Endodermal cell (in vitro differentiated cells): ENCODE measurements around the gene PELI1. TPM values are rescaled to one million over a fixed set of nuclear protein-coding genes. Genes with fewer than 3 reads are reported as not detected.

Source experiments
- DNase-seq: peaks from one replicate; pipeline ENCODE4 v3.0.0-alpha.2; 2017
- H3K27ac ChIP-seq: 2 replicates; pipeline ENCODE4 v1.5.1; 2013; ENCODE audit warnings: mild to moderate bottlenecking, low read depth, low read length, moderate library complexity
- H3K27me3 ChIP-seq: 2 replicates; pipeline ENCODE4 v1.6.1; 2013; ENCODE audit warnings: mild to moderate bottlenecking, low read length, moderate library complexity; ENCODE audit not compliant: insufficient read depth, control insufficient read depth, poor library complexity, severe bottlenecking
- H3K36me3 ChIP-seq: 2 replicates; pipeline ENCODE4 v1.7.0; 2013; ENCODE audit warnings: mild to moderate bottlenecking, low read length, moderate library complexity; ENCODE audit not compliant: control insufficient read depth, insufficient read depth
- H3K4me1 ChIP-seq: one replicate; pipeline ENCODE4 v1.7.0; 2013; ENCODE audit warnings: low read length; ENCODE audit not compliant: control insufficient read depth, insufficient read depth
- H3K4me3 ChIP-seq: 2 replicates; pipeline ENCODE4 v1.5.1; 2013; ENCODE audit warnings: mild to moderate bottlenecking, low read length, moderate library complexity
- H3K9ac ChIP-seq: 2 replicates; pipeline ENCODE4 v1.6.1; 2013; ENCODE audit warnings: mild to moderate bottlenecking, low read length, moderate library complexity; ENCODE audit not compliant: poor library complexity, severe bottlenecking; ENCODE audit errors: extremely low read depth
- H3K9me3 ChIP-seq: 2 replicates; pipeline ENCODE4 v1.6.1; 2013; ENCODE audit warnings: mild to moderate bottlenecking, low read length, moderate library complexity; ENCODE audit not compliant: control insufficient read depth
- H3K27ac Mint-ChIP-seq: 2 replicates; pipeline ENCODE4 v1.8.0; 2020; ENCODE audit warnings: mixed read lengths
- H3K27me3 Mint-ChIP-seq: 2 replicates; pipeline ENCODE4 v1.8.0; 2021; ENCODE audit warnings: mild to moderate bottlenecking, mixed read lengths; ENCODE audit not compliant: insufficient read depth
- H3K36me3 Mint-ChIP-seq: 2 replicates; pipeline ENCODE4 v1.8.0; 2020; ENCODE audit warnings: low read depth, mixed read lengths
- H3K4me1 Mint-ChIP-seq: 2 replicates; pipeline ENCODE4 v1.8.0; 2020; ENCODE audit warnings: mixed read lengths
- H3K4me3 Mint-ChIP-seq: 2 replicates; pipeline ENCODE4 v1.8.0; 2020; ENCODE audit warnings: mild to moderate bottlenecking, moderate library complexity, mixed read lengths
- H3K9me3 Mint-ChIP-seq: 2 replicates; pipeline ENCODE4 v1.8.0; 2020; ENCODE audit warnings: mild to moderate bottlenecking, mixed read lengths
- CTCF ChIP-seq: fragments of 200-600 bp; sonication (generic); conservative IDR thresholded peaks from 2 replicates; pipeline ENCODE4 v1.5.0; 2021; ENCODE audit warnings: antibody characterized with exemption, mild to moderate bottlenecking
- WGBS, 2 experiments: methylation state at CpG; one replicate each; pipeline versions ENCODE4 v1.1.5 to v1.1.7; 2013; ENCODE audit warnings: missing lambda C conversion rate in 2 of 2, mixed read lengths in 1 of 2; ENCODE audit not compliant: insufficient coverage in 1 of 2, insufficient read length in 1 of 2; 5-methylcytosine and 5-hydroxymethylcytosine counted together
- total RNA-seq, 2 donors: library from RNA; stranded (reverse); fragmentation: NEBNext Ultra II Directional in 1 of 2; extraction: Animal tissue kit (Norgen Biotek cat#: 25700) in 1 of 2; gene quantifications; 2 replicates in 1 of 2; 3 replicates in 1 of 2; pipeline ENCODE4 v1.2.1, GENCODE V29; 2021

Gene PELI1
- total RNA-seq, 2 donors from 2014 or later, result 178 to 184 TPM

GRCh38 chr2:64189167-64189566 lies 44.9 kb upstream of the PELI1 start:
- Mint-ChIP-seq H3K4me1 (peaks cover 47% of the 10 kb centered on the region), H3K36me3 (no peaks in the 10 kb centered on the region), H3K4me3 (no peak overlapping the region), H3K27me3 (no peaks in the 10 kb centered on the region), H3K27ac (no peak overlapping the region), H3K9me3 (no peaks in the 10 kb centered on the region)
- DNase-seq, result peak; percentile 57
- no peak for TF ChIP-seq CTCF
- H3K36me3 ChIP-seq, result no peaks in the 10 kb centered on the region
- WGBS, 2 experiments, result 83 to 84% methylated on average over 5 to 10 of the region's 10 CpGs
- H3K4me1 ChIP-seq, result peaks cover 13% of the 10 kb centered on the region
- H3K9me3 ChIP-seq, result no peaks in the 10 kb centered on the region
- H3K27ac ChIP-seq, result no peak overlapping the region
- H3K27me3 ChIP-seq, result no peaks in the 10 kb centered on the region
- no peak overlapping the region for H3K4me3 ChIP-seq
- no peak overlapping the region for H3K9ac ChIP-seq

- Mint-ChIP-seq H3K36me3 (no peaks in the 10 kb centered on the region), H3K9me3 (no peaks in the 10 kb centered on the region), H3K27ac (no peak overlapping the region), H3K4me3 (no peak overlapping the region), H3K4me1 (peaks cover 36% of the 10 kb centered on the region), H3K27me3 (no peaks in the 10 kb centered on the region)
- no peak for TF ChIP-seq CTCF
- Histone ChIP-seq H3K27ac (no peak overlapping the region), H3K4me1 (peaks cover 13% of the 10 kb centered on the region), H3K9me3 (no peaks in the 10 kb centered on the region), H3K4me3 (no peak overlapping the region), H3K36me3 (no peaks in the 10 kb centered on the region), H3K9ac (no peak overlapping the region), H3K27me3 (no peaks in the 10 kb centered on the region)
- DNase-seq, result no peak
- WGBS, 2 experiments, result 98 to 100% methylated on average over 1 to 2 of the region's 2 CpGs
These were observed 42.7 kb upstream of the PELI1 start for GRCh38 chr2:64186699-64187605.

GRCh38 chr2:64179582-64180321 lies 35.5 kb upstream of the PELI1 start:
- peaks cover 31% of the 10 kb centered on the region for H3K4me1 Mint-ChIP-seq
- Histone ChIP-seq H3K27ac (no peak overlapping the region), H3K9ac (no peak overlapping the region), H3K4me1 (peaks cover 16% of the 10 kb centered on the region), H3K4me3 (no peak overlapping the region), H3K36me3 (no peaks in the 10 kb centered on the region), H3K27me3 (no peaks in the 10 kb centered on the region), H3K9me3 (no peaks in the 10 kb centered on the region)
- no peaks in the 10 kb centered on the region for H3K27me3 Mint-ChIP-seq
- H3K4me3 Mint-ChIP-seq, result no peak overlapping the region
- no peak for TF ChIP-seq CTCF
- 93 to 95% methylated on average over 5 to 10 of the region's 10 CpGs for WGBS, 2 experiments
- H3K36me3 Mint-ChIP-seq, result no peaks in the 10 kb centered on the region
- no peaks in the 10 kb centered on the region for H3K9me3 Mint-ChIP-seq
- no peak overlapping the region for H3K27ac Mint-ChIP-seq
- DNase-seq, result no peak
